B cell (primary cell): ENCODE results near the gene MILR1. TPM values are rescaled to one million over a fixed set of nuclear protein-coding genes. Genes with fewer than 3 reads are reported as not detected.
"Not testable (repeated sequence)": the region's sequence is repeated elsewhere in the genome, so short reads cannot be mapped to it uniquely, and the experiment has no call there.

ENCODE experiments used
- ATAC-seq: fragments of 200-7000 bp; cut with Tn5 transposase; one replicate; pipeline ENCODE4 v1.10.0; 2021; ENCODE audit warnings: low read depth, mild to moderate bottlenecking, moderate number of reproducible peaks, moderate library complexity
- CTCF ChIA-PET: fragments of 350-600 bp; sonication (Branson Sonifier 250); formaldehyde crosslinking; loops from one replicate; lab custom pipeline; 2021; ENCODE audit warnings: antibody characterized with exemption, inconsistent platforms; lab: Charles Lee
- POLR2A ChIA-PET: fragments of 350-600 bp; sonication (Branson Sonifier 250); formaldehyde crosslinking; loops from one replicate; lab custom pipeline; 2021; ENCODE audit warnings: antibody characterized with exemption; lab: Charles Lee
- DNase-seq: peaks from one replicate; pipeline ENCODE4 v3.0.0; 2013
- H2AFZ ChIP-seq: 2 replicates; pipeline ENCODE4 v1.6.1; 2012; ENCODE audit warnings: mild to moderate bottlenecking, low read depth, low read length; ENCODE audit not compliant: insufficient read depth, poor library complexity, severe bottlenecking
- H3K27ac ChIP-seq, 2 donors: 1 replicate in 1 of 2; 2 replicates in 1 of 2; pipeline ENCODE4 v1.5.1; 2012 to 2013; ENCODE audit warnings: low read length in 2 of 2, mild to moderate bottlenecking in 2 of 2, moderate library complexity in 1 of 2
- H3K27me3 ChIP-seq, 4 experiments: fragments of 200-600 bp in 1 of 4; sonication (generic) in 1 of 4; replicated peaks in 1 of 4; 1 replicate in 2 of 4; 2 replicates in 2 of 4; pipeline versions ENCODE4 v1.6.1 to v1.7.0; 2013 to 2016; ENCODE audit warnings: low read length in 3 of 4, mild to moderate bottlenecking in 2 of 4, mixed read lengths in 1 of 4, moderate library complexity in 1 of 4; ENCODE audit not compliant: insufficient read depth in 4 of 4, control insufficient read depth in 3 of 4; ENCODE audit errors: control extremely low read depth in 1 of 4
- H3K36me3 ChIP-seq, 2 experiments: replicated peaks in 1 of 2; 1 replicate in 1 of 2; 2 replicates in 1 of 2; pipeline versions ENCODE4 v1.6.1 to v1.7.1; 2013; ENCODE audit warnings: low read length in 1 of 2; ENCODE audit not compliant: insufficient read depth in 2 of 2, control insufficient read depth in 1 of 2; ENCODE audit errors: control extremely low read depth in 1 of 2, extremely low read depth in 1 of 2
- H3K4me1 ChIP-seq, 2 donors: fragments of 200-600 bp in 1 of 2; sonication (generic) in 1 of 2; 1 replicate in 1 of 2; 2 replicates in 1 of 2; pipeline versions ENCODE4 v1.5.1 to v1.6.1; 2013 to 2017; ENCODE audit warnings: low read length in 2 of 2; ENCODE audit not compliant: control insufficient read depth in 2 of 2, insufficient read depth in 2 of 2
- H3K4me2 ChIP-seq: replicated peaks from 2 replicates; pipeline ENCODE3; 2012; ENCODE audit warnings: mild to moderate bottlenecking, low read depth, low read length; ENCODE audit not compliant: poor library complexity, severe bottlenecking
- H3K4me3 ChIP-seq, 5 experiments: fragments of 200-600 bp in 1 of 5; sonication (generic) in 1 of 5; 1 replicate in 3 of 5; 2 replicates in 2 of 5; pipeline versions ENCODE4 v1.5.1 to v1.7.0; 2011 to 2016; ENCODE audit warnings: low read length in 4 of 5, mild to moderate bottlenecking in 4 of 5, low read depth in 2 of 5, control low read depth in 1 of 5, moderate library complexity in 1 of 5; ENCODE audit not compliant: insufficient read depth in 1 of 5; ENCODE audit errors: control extremely low read depth in 1 of 5, extremely low read depth in 1 of 5
- H3K79me2 ChIP-seq: fragments of 200-600 bp; sonication (generic); one replicate; pipeline ENCODE4 v1.6.0; 2016; ENCODE audit warnings: low read length; ENCODE audit not compliant: control insufficient read depth, insufficient read depth
- H3K9ac ChIP-seq: fragments of 200-600 bp; sonication (generic); 2 replicates; pipeline ENCODE4 v1.6.1; 2017; ENCODE audit warnings: mild to moderate bottlenecking, low read length, moderate library complexity
- H3K9me3 ChIP-seq, 3 donors: one replicate each; pipeline versions ENCODE4 v1.6.1 to v1.7.1; 2013; ENCODE audit warnings: low read length in 2 of 3; ENCODE audit not compliant: control insufficient read depth in 2 of 3, insufficient read depth in 1 of 3; ENCODE audit errors: control extremely low read depth in 1 of 3
- H4K20me1 ChIP-seq: 2 replicates; pipeline ENCODE4 v1.6.0; 2012; ENCODE audit warnings: mild to moderate bottlenecking, low read length; ENCODE audit not compliant: insufficient read depth, control insufficient read depth, poor library complexity, severe bottlenecking
- H3K27ac Mint-ChIP-seq: one replicate; pipeline ENCODE4 v1.8.0; 2021; ENCODE audit warnings: mixed read lengths
- H3K27me3 Mint-ChIP-seq: one replicate; pipeline ENCODE4 v1.8.0; 2021; ENCODE audit warnings: mixed read lengths
- H3K4me1 Mint-ChIP-seq: one replicate; pipeline ENCODE4 v1.8.0; 2021; ENCODE audit warnings: mixed read lengths
- H3K4me3 Mint-ChIP-seq: one replicate; pipeline ENCODE4 v1.8.0; 2021; ENCODE audit warnings: mixed read lengths
- H3K9me3 Mint-ChIP-seq: one replicate; pipeline ENCODE4 v1.8.0; 2022; ENCODE audit warnings: mixed read lengths; ENCODE audit not compliant: insufficient read depth
- EZH2 ChIP-seq: IDR thresholded peaks from 2 replicates; pipeline ENCODE4 v1.6.1; 2012; ENCODE audit warnings: borderline replicate concordance, low read depth, mild to moderate bottlenecking, moderate library complexity, low read length; ENCODE audit not compliant: insufficient read depth, poor library complexity, severe bottlenecking
- WGBS: methylation state at CpG from one replicate; pipeline ENCODE4 v1.1.5; 2013; ENCODE audit warnings: missing lambda C conversion rate; ENCODE audit not compliant: insufficient coverage; 5-methylcytosine and 5-hydroxymethylcytosine counted together
- intact Hi-C: fragments of 100-400 bp; cut with micrococcal nuclease; formaldehyde crosslinking; loops from one replicate; pipeline ENCODE4 v1.10.0; 2022
- polyA plus RNA-seq: library from polyadenylated mRNA; depleted of rRNA; stranded (reverse); fragments of >200 nt; gene quantifications from 2 replicates; pipeline ENCODE4 v1.2.3, GENCODE V29; 2012
- total RNA-seq, 2 donors: library from RNA; stranded (reverse); fragments of 120-200 nt in 1 of 2; gene quantifications; 1 replicate in 1 of 2; 2 replicates in 1 of 2; pipeline versions ENCODE4 v1.2.3 to v1.2.4, GENCODE V29; 2013 to 2022

The MILR1 gene
- total and polyA plus RNA-seq, 2 donors (not counting 1 experiment from before 2014, with no cell fraction given) = 9.4 to 38.0 TPM

DNA sequence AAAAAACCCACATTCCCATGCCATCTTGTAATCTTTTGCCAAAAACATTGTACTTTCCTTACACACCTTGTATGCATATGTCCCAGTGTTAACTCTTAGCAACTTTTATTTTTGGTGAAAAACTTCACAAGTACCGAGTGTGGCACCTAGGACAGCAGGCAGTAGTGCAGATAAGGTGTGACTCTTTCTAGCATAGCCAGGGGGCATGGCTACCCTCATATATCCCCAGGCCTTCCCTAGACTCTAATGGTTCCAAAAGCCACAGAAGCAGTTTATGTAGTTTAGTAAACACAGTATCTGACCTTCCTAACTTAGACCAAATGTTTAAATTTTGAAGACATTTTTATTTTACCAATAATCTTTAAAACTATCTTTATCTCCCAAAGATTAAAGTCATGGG is 20.5 kb upstream of the MILR1 start:
- Histone ChIP-seq H2AFZ (no peak overlapping the region), H3K9me3 (no peaks in the 10 kb centered on the region), H3K27ac (no peak overlapping the region), H3K79me2 (no peaks in the 10 kb centered on the region), H4K20me1 (no peaks in the 10 kb centered on the region), H3K9ac (no peak overlapping the region), H3K27me3 (no peaks in the 10 kb centered on the region), H3K4me2 (no peak overlapping the region), H3K4me1 (no peaks in the 10 kb centered on the region), H3K36me3 (no peaks in the 10 kb centered on the region), H3K4me3 (no peak overlapping the region)
- CTCF ChIA-PET = interaction anchor here (1.1 to 5.5 kb wide), 3 partner anchors 8 to 108 kb away, joined by 3 to 33 read pairs (median 4); no protein-coding TSS in a partner anchor
- intact Hi-C loops = no loop called here
- WGBS = no CpG with 5 or more reads among the region's 1 CpG
- H3K4me3 Mint-ChIP-seq = no peak overlapping the region
- H3K9me3 Mint-ChIP-seq = no peaks in the 10 kb centered on the region
- no peak for TF ChIP-seq EZH2
- DNase-seq (no peak), ATAC-seq (no peak)
- H3K4me1 Mint-ChIP-seq = no peaks in the 10 kb centered on the region
- H3K27ac Mint-ChIP-seq = no peak overlapping the region
- POLR2A ChIA-PET = no interaction called here
- H3K27me3 Mint-ChIP-seq = no peaks in the 10 kb centered on the region

DNA sequence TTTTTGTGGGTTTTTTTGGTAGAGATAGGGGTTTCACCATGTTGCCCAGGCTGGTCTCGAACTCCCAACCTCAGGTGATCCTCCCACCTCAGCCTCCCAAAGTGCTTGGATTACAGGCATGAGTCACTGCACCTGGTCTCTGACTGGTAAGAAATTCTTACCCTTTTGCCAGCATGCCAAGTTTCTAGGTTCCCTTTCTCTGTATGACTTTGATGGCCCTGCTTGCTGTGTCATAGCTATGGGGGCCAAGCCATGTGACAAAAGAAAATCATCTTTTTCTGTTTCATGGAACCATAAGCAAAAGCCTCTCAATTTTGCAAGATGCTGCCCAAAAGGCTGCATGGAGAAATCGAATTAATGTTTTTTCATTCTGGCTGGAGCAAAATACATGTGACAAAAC is 18.9 kb upstream of the MILR1 start:
- H3K4me3 Mint-ChIP-seq, DNase-seq, H3K79me2 ChIP-seq, H3K4me2 ChIP-seq, H3K4me3 ChIP-seq, H3K36me3 ChIP-seq, H3K27me3 ChIP-seq, H3K27ac ChIP-seq, H3K4me1 Mint-ChIP-seq, H3K27me3 Mint-ChIP-seq, H3K27ac Mint-ChIP-seq, ATAC-seq, H3K9me3 Mint-ChIP-seq, H3K9me3 ChIP-seq, H4K20me1 ChIP-seq, H3K9ac ChIP-seq, POLR2A ChIA-PET, H2AFZ ChIP-seq, H3K4me1 ChIP-seq, intact Hi-C loops: not testable (repeated sequence)
- CTCF ChIA-PET = interaction anchor here (1.1 to 5.5 kb wide), 2 partner anchors 10 to 54 kb away, joined by 3 to 33 read pairs; no protein-coding TSS in a partner anchor
- 78% methylated on average over 1 of the region's 2 CpGs for WGBS
